PC-3 (cell line): ENCODE measurements around the gene KNL1.

Experiments
- CTCF ChIP-seq: fragments of 300-600 bp; sonication (generic); conservative IDR thresholded peaks from 2 replicates; pipeline ENCODE4 v1.5.1; 2017; ENCODE audit warnings: antibody characterized with exemption, low read depth, mild to moderate bottlenecking, low read length
- EZH2 ChIP-seq: fragments of 300-600 bp; sonication (generic); IDR thresholded peaks from one replicate; pipeline ENCODE4 v1.6.1; 2017; ENCODE audit warnings: antibody characterized with exemption, mild to moderate bottlenecking, low read length; ENCODE audit not compliant: unreplicated experiment
- EZH2phosphoT487 ChIP-seq: fragments of 300-600 bp; sonication (generic); IDR thresholded peaks from 2 replicates; pipeline ENCODE4 v1.6.1; 2018; ENCODE audit warnings: mild to moderate bottlenecking, antibody characterized with exemption, low read length, borderline replicate concordance

DNA sequence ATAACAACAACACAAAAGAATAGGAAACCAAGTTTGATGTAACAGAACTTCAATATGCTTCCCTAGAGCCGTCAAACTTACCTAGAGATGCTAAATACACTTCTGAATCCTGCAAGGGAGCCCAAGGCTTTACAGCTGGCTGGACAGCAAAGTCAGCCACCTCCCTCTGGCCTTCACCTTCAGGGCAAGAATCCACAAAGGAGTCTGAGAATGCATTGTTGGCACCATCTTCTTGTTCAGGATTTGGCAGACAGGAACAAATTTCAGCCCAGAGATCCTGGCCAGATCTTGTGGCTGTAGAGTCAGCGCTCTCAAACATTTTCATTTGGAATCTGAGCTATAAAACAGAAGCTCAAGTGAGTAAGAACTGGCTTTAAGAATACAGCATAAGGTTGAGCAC is 31.4 kb upstream of the KNL1 start:
- TF ChIP-seq CTCF (no peak), EZH2 (no peak), EZH2phosphoT487 (no peak)
